Fibroblast of the aortic adventitia (primary cell): ENCODE data around the gene ICE2. TPM values are rescaled to one million over a fixed set of nuclear protein-coding genes. Genes with fewer than 3 reads are reported as not detected.
A peak's percentile ranks its signal among the peaks of the same experiment; 100 is the strongest.

Experiments
- DNase-seq: peaks from one replicate; pipeline ENCODE4 v3.0.0-alpha.2; 2010; ENCODE audit warnings: low read depth
- H3K4me3 ChIP-seq: 2 replicates; pipeline ENCODE4 v1.5.1; 2011; ENCODE audit warnings: low read depth, mild to moderate bottlenecking, control low read depth, low read length, moderate library complexity
- CTCF ChIP-seq: IDR thresholded peaks from 2 replicates; pipeline ENCODE4 v1.5.1; 2011; ENCODE audit warnings: mild to moderate bottlenecking, low read length, control low read depth, inconsistent platforms; ENCODE audit not compliant: insufficient read depth
- total RNA-seq: library from RNA; depleted of rRNA; stranded (reverse); fragments of >200 nt; gene quantifications from 2 replicates; pipeline ENCODE4 v1.2.3, GENCODE V29; 2012; ENCODE audit warnings: low replicate concordance

Gene ICE2
- total RNA-seq, 1 donor: 37.0 TPM

GRCh38 chr15:60385620-60386552, 93.1 kb downstream of the ICE2 start:
- no peak overlapping the region for H3K4me3 ChIP-seq
- DNase-seq: peak; percentile 26
- TF ChIP-seq CTCF: no peak

- no peak overlapping the region for H3K4me3 ChIP-seq
- DNase-seq: no peak
- TF ChIP-seq CTCF: no peak
Observed at GRCh38 chr15:60384526-60385126, 94.3 kb downstream of the ICE2 start.

GRCh38 chr15:60384053-60384452, 94.9 kb downstream of the ICE2 start:
- DNase-seq: peak; percentile 80
- H3K4me3 ChIP-seq: no peak overlapping the region
- TF ChIP-seq CTCF: no peak

- peak; percentile 9 for DNase-seq
- no peak overlapping the region for H3K4me3 ChIP-seq
- TF ChIP-seq CTCF: no peak
Observed at GRCh38 chr15:60382773-60383674, 95.9 kb downstream of the ICE2 start.

GRCh38 chr15:60381148-60381788, 97.7 kb downstream of the ICE2 start:
- no peak for TF ChIP-seq CTCF
- no peak overlapping the region for H3K4me3 ChIP-seq
- DNase-seq: peak; percentile 71
